Glomerular visceral epithelial cell (primary cell): ENCODE results near the gene SLC25A17.
"Not testable (repeated sequence)": the region's sequence is repeated elsewhere in the genome, so short reads cannot be mapped to it uniquely, and the experiment has no call there.

Experiments used
- DNase-seq: peaks from one replicate; pipeline ENCODE4 v3.0.0-alpha.2; 2016; ENCODE audit errors: extremely low spot score

SLC25A17 gene

GRCh38 chr22:40819599-40820140 lies 524 bp upstream of the SLC25A17 start:
- no peak for DNase-seq

- DNase-seq: no peak
Measured at GRCh38 chr22:40818192-40818746, 877 bp downstream of the SLC25A17 start.

- no peak for DNase-seq
Measured at GRCh38 chr22:40817737-40818136, 1.4 kb downstream of the SLC25A17 start.

- no peak for DNase-seq
Measured at GRCh38 chr22:40813912-40814315, 5.2 kb downstream of the SLC25A17 start.

- DNase-seq: no peak
Measured at GRCh38 chr22:40808018-40808841, 10.9 kb downstream of the SLC25A17 start.

GRCh38 chr22:40806711-40807110 lies 12.4 kb downstream of the SLC25A17 start:
- DNase-seq: no peak

- DNase-seq: no peak
Measured at GRCh38 chr22:40805699-40806203, 13.4 kb downstream of the SLC25A17 start.

GRCh38 chr22:40805239-40805638 lies 13.9 kb downstream of the SLC25A17 start:
- no peak for DNase-seq

GRCh38 chr22:40803321-40803720 lies 15.8 kb downstream of the SLC25A17 start:
- no peak for DNase-seq

GRCh38 chr22:40799008-40799407 lies 20.1 kb downstream of the SLC25A17 start:
- DNase-seq: no peak

GRCh38 chr22:40797427-40797826 lies 21.7 kb downstream of the SLC25A17 start:
- no peak for DNase-seq

GRCh38 chr22:40792451-40792850 lies 26.7 kb downstream of the SLC25A17 start:
- DNase-seq: no peak

GRCh38 chr22:40791241-40791640 lies 27.9 kb downstream of the SLC25A17 start:
- DNase-seq: peak; percentile 5

GRCh38 chr22:40789131-40789530 lies 30.0 kb downstream of the SLC25A17 start:
- no peak for DNase-seq

GRCh38 chr22:40782521-40782920 lies 36.6 kb downstream of the SLC25A17 start:
- DNase-seq: no peak

- not testable (repeated sequence) for DNase-seq
Measured at GRCh38 chr22:40781749-40782148, 37.4 kb downstream of the SLC25A17 start.

- no peak for DNase-seq
Measured at GRCh38 chr22:40769761-40770160, 49.4 kb downstream of the SLC25A17 start.

GRCh38 chr22:40768206-40768605 lies 50.9 kb downstream of the SLC25A17 start:
- no peak for DNase-seq

GRCh38 chr22:40766956-40767355 lies 52.2 kb downstream of the SLC25A17 start:
- no peak for DNase-seq

- DNase-seq: no peak
Measured at GRCh38 chr22:40764763-40765441, 54.2 kb downstream of the SLC25A17 start.

GRCh38 chr22:40759294-40759840 lies 59.8 kb downstream of the SLC25A17 start:
- no peak for DNase-seq

- DNase-seq: not testable (repeated sequence)
Measured at GRCh38 chr22:40758851-40759250, 60.3 kb downstream of the SLC25A17 start.
